K562 (cell line): ENCODE data around the gene USPL1. TPM values are rescaled to one million over a fixed set of nuclear protein-coding genes. Genes with fewer than 3 reads are reported as not detected.

Source experiments
- ATAC-seq: fragments of 200-7000 bp; cut with Tn5 transposase; 3 replicates; pipeline ENCODE4 v1.9.1; 2020; ENCODE audit warnings: moderate library complexity
- BruUV-seq: library from RNA; stranded (reverse); fragments of 400-500 nt; replicated peaks from 2 replicates; lab custom pipeline; 2021; lab: Mats Ljungman, UMichigan
- CTCF ChIA-PET: fragments of 300-600 bp; formaldehyde crosslinking; extraction: SDS; loops from one replicate; lab custom pipeline; 2021; ENCODE audit warnings: low intra/inter-chr PET ratio; lab: Yijun Ruan, JAX
- POLR2A ChIA-PET: fragments of 300-600, 350-650 bp; sonication (Branson Sonifier 250); formaldehyde crosslinking; extraction: SDS; loops from one replicate; lab custom pipeline; 2021; ENCODE audit warnings: antibody characterized with exemption, inconsistent platforms; lab: Yijun Ruan, JAX
- DNase-seq, 4 experiments: peaks; one replicate each; pipeline versions ENCODE4 v3.0.0 to v3.0.0-alpha.2; 2011 to 2018; ENCODE audit warnings: low spot score in 3 of 4, mixed read lengths in 3 of 4; ENCODE audit errors: extremely low read depth in 1 of 4
- FAIRE-seq: peaks from 2 replicates; lab custom pipeline; 2011; peaks lifted over from hg19 to GRCh38; lab: Jason Lieb, UNC
- H2AFZ ChIP-seq: 2 replicates; pipeline ENCODE4 v1.6.0; 2011; ENCODE audit warnings: low read depth, low read length, control low read depth, inconsistent platforms
- H3K27ac ChIP-seq: fragments of 200-600 bp; 3 replicates; pipeline ENCODE4 v1.8.0; 2011; ENCODE audit warnings: low read depth, mild to moderate bottlenecking, control low read depth, inconsistent platforms, low read length, moderate library complexity, mixed read lengths; ENCODE audit errors: extremely low read depth
- H3K27me3 ChIP-seq, 2 experiments: fragments of 300-600 bp in 1 of 2; 2 replicates in 1 of 2; 3 replicates in 1 of 2; pipeline versions ENCODE4 v1.6.0 to v1.8.0; 2011; ENCODE audit warnings: inconsistent platforms in 2 of 2, low read length in 2 of 2, mild to moderate bottlenecking in 1 of 2, mixed read lengths in 1 of 2, moderate library complexity in 1 of 2; ENCODE audit not compliant: control insufficient read depth in 2 of 2, insufficient read depth in 2 of 2
- H3K36me3 ChIP-seq: fragments of 300-600 bp; 3 replicates; pipeline ENCODE4 v1.8.0; 2011; ENCODE audit warnings: mild to moderate bottlenecking, low read length, inconsistent platforms; ENCODE audit not compliant: control insufficient read depth, insufficient read depth
- H3K4me1 ChIP-seq, 2 experiments: fragments of 200-600 bp in 1 of 2; replicated peaks in 1 of 2; 2 replicates in 1 of 2; 3 replicates in 1 of 2; pipeline versions ENCODE4 v1.5.1 to v1.8.0; 2011; ENCODE audit warnings: inconsistent platforms in 2 of 2, low read length in 2 of 2, mild to moderate bottlenecking in 1 of 2, mixed read lengths in 1 of 2, moderate library complexity in 1 of 2; ENCODE audit not compliant: control insufficient read depth in 2 of 2, insufficient read depth in 2 of 2
- H3K4me2 ChIP-seq: 2 replicates; pipeline ENCODE4 v1.6.1; 2011; ENCODE audit warnings: low read length, control low read depth, inconsistent platforms, mixed read lengths; ENCODE audit not compliant: insufficient read depth
- H3K4me3 ChIP-seq: fragments of 200-600 bp; sonication (generic), shearing (Covaris generic); 2 replicates; pipeline ENCODE4 v1.5.1; 2016; ENCODE audit warnings: control low read depth, inconsistent platforms
- H3K79me2 ChIP-seq: fragments of 200-600 bp; 3 replicates; pipeline ENCODE4 v1.8.0; 2011; ENCODE audit warnings: low read length, inconsistent platforms; ENCODE audit not compliant: control insufficient read depth, insufficient read depth
- H3K9ac ChIP-seq, 2 experiments: 2 replicates each; pipeline versions ENCODE4 v1.6.0 to v1.6.1; 2011; ENCODE audit warnings: low read depth in 2 of 2, low read length in 2 of 2, control low read depth in 1 of 2, inconsistent platforms in 1 of 2, mild to moderate bottlenecking in 1 of 2, mixed read lengths in 1 of 2; ENCODE audit not compliant: insufficient read depth in 1 of 2
- H3K9me1 ChIP-seq: one replicate; pipeline ENCODE4 v1.6.0; 2011; ENCODE audit warnings: inconsistent platforms, mild to moderate bottlenecking, low read length, moderate library complexity; ENCODE audit not compliant: control insufficient read depth, insufficient read depth
- H3K9me3 ChIP-seq: replicated peaks from 2 replicates; pipeline ENCODE4 v1.5.1; 2011; ENCODE audit warnings: low read depth, low read length, inconsistent platforms; ENCODE audit not compliant: control insufficient read depth, insufficient read depth
- H4K20me1 ChIP-seq: replicated peaks from 2 replicates; pipeline ENCODE4 v1.6.1; 2011; ENCODE audit warnings: low read length, inconsistent platforms, mixed read lengths; ENCODE audit not compliant: control insufficient read depth, insufficient read depth
- KHSRP ChIP-seq: fragments of 450-650 bp; IDR thresholded peaks from 2 replicates; pipeline ENCODE4 v1.6.1; 2017
- LCOR ChIP-seq: sonication (generic); formaldehyde crosslinking; IDR thresholded peaks from 2 replicates; pipeline ENCODE4 v1.8.0; 2022; ENCODE audit warnings: mild to moderate bottlenecking, missing genetic modification reagents
- MED1 ChIP-seq: sonication (generic); formaldehyde crosslinking; IDR thresholded peaks from 2 replicates; pipeline ENCODE4 v1.8.1; 2023; ENCODE audit warnings: missing genetic modification reagents, borderline replicate concordance
- NELFE ChIP-seq: IDR thresholded peaks from 2 replicates; pipeline ENCODE4 v1.6.1; 2011; ENCODE audit warnings: mild to moderate bottlenecking; ENCODE audit not compliant: insufficient read depth, insufficient read length
- NFXL1 ChIP-seq: fragments of 450-650 bp; formaldehyde crosslinking; IDR thresholded peaks from 2 replicates; pipeline ENCODE4 v1.4.0; 2021; ENCODE audit warnings: mild to moderate bottlenecking
- PHB ChIP-seq: fragments of 250-450 bp; sonication (Bioruptor Pico); IDR thresholded peaks from 2 replicates; pipeline ENCODE4 v1.5.0; 2021
- SIX5 ChIP-seq, 2 experiments: IDR thresholded peaks; 2 replicates each; pipeline ENCODE4 v1.6.1; 2011; ENCODE audit warnings: low read length in 2 of 2, borderline replicate concordance in 1 of 2, low read depth in 1 of 2, mild to moderate bottlenecking in 1 of 2, moderate library complexity in 1 of 2; ENCODE audit not compliant: insufficient read depth in 1 of 2
- TBL1XR1 ChIP-seq, 2 experiments: IDR thresholded peaks; 2 replicates each; pipeline ENCODE4 v1.6.1; 2012; ENCODE audit warnings: improper control_type of control experiment in 2 of 2, low read length in 2 of 2, mild to moderate bottlenecking in 1 of 2
- ZEB2 ChIP-seq: fragments of 450-650 bp; IDR thresholded peaks from 2 replicates; pipeline ENCODE4 v1.6.1; 2016
- ZNF79 ChIP-seq: fragments of 250-450 bp; sonication (Bioruptor Pico); IDR thresholded peaks from 2 replicates; pipeline ENCODE4 v1.4.0; 2020; ENCODE audit warnings: low read depth, mild to moderate bottlenecking, moderate library complexity
- WGBS: fragments of 100-300 bp; shearing (Covaris generic); methylation state at CpG from one replicate; pipeline ENCODE4 v1.1.6; 2016; ENCODE audit warnings: low coverage, mixed read lengths; ENCODE audit not compliant: insufficient coverage; ENCODE audit errors: missing lambda C conversion rate; 5-methylcytosine and 5-hydroxymethylcytosine counted together
- in situ Hi-C: fragments of 300-500 bp; cut with MboI; formaldehyde crosslinking; loops from 4 replicates; pipeline ENCODE4 v1.15.0; 2018; ENCODE audit warnings: inconsistent platforms, mixed read lengths
- intact Hi-C: fragments of 100-400 bp; cut with micrococcal nuclease; formaldehyde crosslinking; loops from 2 replicates; pipeline ENCODE4 v1.14.2; 2022
- polyA plus RNA-seq, 8 experiments: library from polyadenylated mRNA; depleted of rRNA in 4 of 8; stranded (reverse) in 5 of 8; unstranded in 3 of 8; fragments of >200 nt; fragmentation: Nextera tagmentation in 2 of 8; fragmentation: Illumina TruSeq in 1 of 8; extraction: Ambion mirVana in 2 of 8; extraction: Trizol in 1 of 8; gene quantifications; 2 replicates each; pipeline versions ENCODE4 v1.2.1 to v1.2.3, GENCODE V29; 2011 to 2014; ENCODE audit warnings: inconsistent platforms in 1 of 8, missing spikeins in 1 of 8
- total RNA-seq, 7 experiments: library from RNA; depleted of rRNA in 6 of 7; stranded (reverse); fragments of >200 nt in 6 of 7; fragmentation: Illumina TruSeq in 2 of 7; extraction: Trizol in 2 of 7; gene quantifications; 2 replicates each; pipeline versions ENCODE4 v1.2.1 to v1.2.3, GENCODE V29; 2011 to 2021; ENCODE audit warnings: low replicate concordance in 1 of 7
- TF ChIP-seq, protein P1 (sequence below): fragments of 450-650 bp; formaldehyde crosslinking; IDR thresholded peaks from 2 replicates; pipeline ENCODE4 v1.4.0; 2022; ENCODE audit warnings: mild to moderate bottlenecking, moderate library complexity
- TF ChIP-seq, protein P2 (sequence below): fragments of 250-450 bp; sonication (Bioruptor Pico); IDR thresholded peaks from 2 replicates; pipeline ENCODE4 v1.4.0; 2020; ENCODE audit warnings: mild to moderate bottlenecking, moderate library complexity
- TF ChIP-seq, protein P3 (sequence below): fragments of 250-450 bp; sonication (Bioruptor Pico); IDR thresholded peaks from 2 replicates; pipeline ENCODE4 v1.4.0; 2020; ENCODE audit warnings: mild to moderate bottlenecking, moderate library complexity
- TF ChIP-seq, protein P4 (sequence below): fragments of 250-450 bp; sonication (Bioruptor Pico); IDR thresholded peaks from 2 replicates; pipeline ENCODE4 v1.9.0; 2021; ENCODE audit warnings: mild to moderate bottlenecking

USPL1 gene
- total and polyA plus RNA-seq, 9 of the 15 experiments (the other 6 are each of a cell fraction or from before 2014, with no cell fraction given): 5.5 to 18.0 (median 12.0) TPM

DNA sequence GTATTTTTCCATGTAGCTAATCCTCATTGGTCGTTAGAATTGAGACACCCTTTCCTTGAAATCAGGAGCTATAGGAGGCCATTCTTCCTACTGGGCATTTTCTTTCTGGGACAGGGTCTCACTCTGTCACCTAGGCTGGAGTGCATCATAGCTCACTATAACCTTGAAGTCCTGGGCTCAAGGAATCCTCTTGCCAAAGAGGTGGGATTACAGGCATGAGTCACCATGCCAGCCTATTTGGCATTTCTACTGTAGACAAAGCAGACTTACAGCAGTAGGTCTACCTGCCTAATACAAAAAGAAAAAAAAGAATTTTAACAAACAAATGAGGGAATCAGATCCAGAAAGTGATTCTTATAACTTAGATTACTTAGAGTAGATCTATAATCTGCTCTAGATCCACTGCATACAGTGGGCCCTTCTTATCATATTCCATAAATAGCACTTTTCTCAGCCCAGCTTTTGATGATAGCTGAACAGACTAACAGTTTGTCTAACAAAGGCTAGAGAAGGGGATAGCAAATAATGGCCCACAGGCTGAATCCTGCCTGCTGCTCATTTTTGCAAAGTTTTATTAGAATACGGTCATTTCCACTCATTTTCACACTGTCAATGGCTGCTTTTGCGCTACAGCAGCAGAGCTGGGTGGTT lies 36.7 kb upstream of the USPL1 start:
- H3K9me1 ChIP-seq: no peaks in the 10 kb centered on the region
- 10% methylated on average over 3 of the region's 3 CpGs for WGBS
- DNase-seq: no peak
- BruUV-seq: no TSS peak
- no peaks in the 10 kb centered on the region; a peak in 1 of 5 replicates for H3K27me3 ChIP-seq
- H3K9me3 ChIP-seq: no peaks in the 10 kb centered on the region
- peaks cover 7% of the 10 kb centered on the region; the same call in 1 of the 2 replicates for H4K20me1 ChIP-seq
- H2AFZ ChIP-seq: no peak overlapping the region
- POLR2A ChIA-PET: interaction anchor here (0.6 to 1.7 kb wide), 3 partner anchors 8 to 465 kb away, joined by 3 to 4 read pairs (median 3); no protein-coding TSS in a partner anchor
- ATAC-seq: no peak
- no peak for FAIRE-seq
- no peaks in the 10 kb centered on the region for H3K79me2 ChIP-seq
- no peak overlapping the region for H3K9ac ChIP-seq
- peaks cover 0 to 13% of the 10 kb centered on the region in 2 experiments; a peak in 4 of 5 replicates for H3K4me1 ChIP-seq
- no peak overlapping the region for H3K27ac ChIP-seq
- no peak overlapping the region for H3K4me2 ChIP-seq
- in situ Hi-C loops (no loop called here), intact Hi-C loops (loop anchor here (2.0 kb wide), 1 partner anchor 448 kb away; no protein-coding TSS in a partner anchor)
- no peak overlapping the region for H3K4me3 ChIP-seq
- CTCF ChIA-PET: interaction anchor here (1.1 kb wide), 1 partner anchor 448 kb away, joined by 5 read pairs; no protein-coding TSS in a partner anchor
- H3K36me3 ChIP-seq: no peaks in the 10 kb centered on the region
- TF ChIP-seq, protein P1, sequence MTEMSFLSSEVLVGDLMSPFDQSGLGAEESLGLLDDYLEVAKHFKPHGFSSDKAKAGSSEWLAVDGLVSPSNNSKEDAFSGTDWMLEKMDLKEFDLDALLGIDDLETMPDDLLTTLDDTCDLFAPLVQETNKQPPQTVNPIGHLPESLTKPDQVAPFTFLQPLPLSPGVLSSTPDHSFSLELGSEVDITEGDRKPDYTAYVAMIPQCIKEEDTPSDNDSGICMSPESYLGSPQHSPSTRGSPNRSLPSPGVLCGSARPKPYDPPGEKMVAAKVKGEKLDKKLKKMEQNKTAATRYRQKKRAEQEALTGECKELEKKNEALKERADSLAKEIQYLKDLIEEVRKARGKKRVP (CRISPR knock-in tag): no peak
- TF ChIP-seq ZEB2: no peak
- TF ChIP-seq, protein P2, sequence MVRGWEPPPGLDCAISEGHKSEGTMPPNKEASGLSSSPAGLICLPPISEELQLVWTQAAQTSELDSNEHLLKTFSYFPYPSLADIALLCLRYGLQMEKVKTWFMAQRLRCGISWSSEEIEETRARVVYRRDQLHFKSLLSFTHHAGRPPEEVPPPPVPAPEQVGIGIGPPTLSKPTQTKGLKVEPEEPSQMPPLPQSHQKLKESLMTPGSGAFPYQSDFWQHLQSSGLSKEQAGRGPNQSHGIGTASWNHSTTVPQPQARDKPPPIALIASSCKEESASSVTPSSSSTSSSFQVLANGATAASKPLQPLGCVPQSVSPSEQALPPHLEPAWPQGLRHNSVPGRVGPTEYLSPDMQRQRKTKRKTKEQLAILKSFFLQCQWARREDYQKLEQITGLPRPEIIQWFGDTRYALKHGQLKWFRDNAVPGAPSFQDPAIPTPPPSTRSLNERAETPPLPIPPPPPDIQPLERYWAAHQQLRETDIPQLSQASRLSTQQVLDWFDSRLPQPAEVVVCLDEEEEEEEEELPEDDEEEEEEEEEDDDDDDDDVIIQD: no peak
- TF ChIP-seq TBL1XR1 (IDR thresholded peaks at IDR 0.05; ENCODE audit: low read length in 2 of 2): no peak
- TF ChIP-seq NFXL1 (CRISPR knock-in tag): no peak
- no peak for TF ChIP-seq KHSRP
- TF ChIP-seq PHB: no peak
- TF ChIP-seq, protein P3, sequence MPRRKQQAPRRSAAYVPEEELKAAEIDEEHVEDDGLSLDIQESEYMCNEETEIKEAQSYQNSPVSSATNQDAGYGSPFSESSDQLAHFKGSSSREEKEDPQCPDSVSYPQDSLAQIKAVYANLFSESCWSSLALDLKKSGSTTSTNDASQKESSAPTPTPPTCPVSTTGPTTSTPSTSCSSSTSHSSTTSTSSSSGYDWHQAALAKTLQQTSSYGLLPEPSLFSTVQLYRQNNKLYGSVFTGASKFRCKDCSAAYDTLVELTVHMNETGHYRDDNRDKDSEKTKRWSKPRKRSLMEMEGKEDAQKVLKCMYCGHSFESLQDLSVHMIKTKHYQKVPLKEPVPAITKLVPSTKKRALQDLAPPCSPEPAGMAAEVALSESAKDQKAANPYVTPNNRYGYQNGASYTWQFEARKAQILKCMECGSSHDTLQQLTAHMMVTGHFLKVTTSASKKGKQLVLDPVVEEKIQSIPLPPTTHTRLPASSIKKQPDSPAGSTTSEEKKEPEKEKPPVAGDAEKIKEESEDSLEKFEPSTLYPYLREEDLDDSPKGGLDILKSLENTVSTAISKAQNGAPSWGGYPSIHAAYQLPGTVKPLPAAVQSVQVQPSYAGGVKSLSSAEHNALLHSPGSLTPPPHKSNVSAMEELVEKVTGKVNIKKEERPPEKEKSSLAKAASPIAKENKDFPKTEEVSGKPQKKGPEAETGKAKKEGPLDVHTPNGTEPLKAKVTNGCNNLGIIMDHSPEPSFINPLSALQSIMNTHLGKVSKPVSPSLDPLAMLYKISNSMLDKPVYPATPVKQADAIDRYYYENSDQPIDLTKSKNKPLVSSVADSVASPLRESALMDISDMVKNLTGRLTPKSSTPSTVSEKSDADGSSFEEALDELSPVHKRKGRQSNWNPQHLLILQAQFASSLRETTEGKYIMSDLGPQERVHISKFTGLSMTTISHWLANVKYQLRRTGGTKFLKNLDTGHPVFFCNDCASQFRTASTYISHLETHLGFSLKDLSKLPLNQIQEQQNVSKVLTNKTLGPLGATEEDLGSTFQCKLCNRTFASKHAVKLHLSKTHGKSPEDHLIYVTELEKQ: no peak
- TF ChIP-seq, protein P4, sequence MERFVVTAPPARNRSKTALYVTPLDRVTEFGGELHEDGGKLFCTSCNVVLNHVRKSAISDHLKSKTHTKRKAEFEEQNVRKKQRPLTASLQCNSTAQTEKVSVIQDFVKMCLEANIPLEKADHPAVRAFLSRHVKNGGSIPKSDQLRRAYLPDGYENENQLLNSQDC (CRISPR knock-in tag): no peak
- no peak for TF ChIP-seq NELFE
- no peak for TF ChIP-seq ZNF79 (CRISPR knock-in tag)
- no peak for TF ChIP-seq SIX5 (IDR thresholded peaks at IDR 0.05; ENCODE audit: borderline replicate concordance in 1 of 2, insufficient read depth in 1 of 2, low read depth in 1 of 2, low read length in 2 of 2)
- TF ChIP-seq MED1 (CRISPR knock-in tag): no peak
- TF ChIP-seq LCOR: no peak
